HAP-1 (cell line): Measurements from ENCODE around the gene PRSS21.

ENCODE experiments used
- DNase-seq, 2 experiments: peaks; one replicate each; pipeline ENCODE4 v3.0.0-alpha.2; 2016 to 2020; ENCODE audit warnings: low spot score in 2 of 2
- H3K27me3 ChIP-seq: fragments of 250-450 bp; sonication (Bioruptor Pico); 2 replicates; pipeline ENCODE4 v1.5.1; 2020; ENCODE audit warnings: low read depth, mild to moderate bottlenecking, moderate library complexity
- H3K36me3 ChIP-seq: fragments of 250-450 bp; sonication (Bioruptor Pico); replicated peaks from 2 replicates; pipeline ENCODE4 v1.5.1; 2020; ENCODE audit warnings: mild to moderate bottlenecking
- H3K4me1 ChIP-seq: fragments of 250-450 bp; sonication (Bioruptor Pico); 2 replicates; pipeline ENCODE4 v1.5.1; 2020; ENCODE audit warnings: mild to moderate bottlenecking
- H3K4me3 ChIP-seq: fragments of 250-450 bp; sonication (Bioruptor Pico); 2 replicates; pipeline ENCODE4 v1.5.1; 2020; ENCODE audit warnings: mild to moderate bottlenecking, moderate library complexity
- H3K9me3 ChIP-seq: fragments of 250-450 bp; sonication (Bioruptor Pico); 2 replicates; pipeline ENCODE4 v1.5.1; 2020; ENCODE audit warnings: mild to moderate bottlenecking, moderate library complexity
- in situ Hi-C: fragments of 300-500 bp; cut with MboI; formaldehyde crosslinking; loops from 3 replicates; pipeline ENCODE4 v1.14.3; 2020; ENCODE audit warnings: low sequenced_read_pairs, inconsistent platforms, mixed read lengths

PRSS21 gene

DNA sequence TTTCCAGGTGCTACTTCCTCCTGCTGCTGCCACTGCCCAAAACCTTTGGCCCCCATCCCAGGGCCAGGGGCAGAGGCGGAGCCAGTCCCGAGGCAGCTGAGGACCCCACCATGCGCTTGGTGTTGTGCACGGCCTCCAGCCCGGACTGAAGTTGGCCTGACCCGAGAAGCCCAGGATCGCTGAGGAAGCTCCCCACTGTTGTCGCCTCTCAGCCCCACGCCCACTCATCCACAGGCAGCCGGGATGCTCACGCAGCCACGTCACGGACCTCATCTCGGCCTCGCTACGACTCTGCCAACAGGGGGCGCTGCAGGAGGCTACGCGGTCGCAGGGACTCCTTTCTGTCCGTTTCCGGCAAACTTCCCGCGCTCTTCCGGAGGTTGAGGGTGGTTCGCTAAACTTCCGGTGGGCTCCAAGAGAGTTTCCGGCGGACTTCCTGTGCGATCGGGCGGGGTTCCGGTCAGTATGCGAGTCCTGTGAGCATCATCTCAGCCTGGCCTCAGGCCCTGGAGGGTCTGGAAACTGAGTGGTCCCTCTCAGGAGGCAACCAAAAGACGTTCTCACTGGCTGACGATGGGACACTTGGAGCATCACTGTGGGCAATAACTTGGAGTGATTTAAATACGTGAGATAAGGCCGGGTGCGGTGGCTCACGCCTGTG is 25.4 kb downstream of the PRSS21 start:
- peak; percentile 81 to 91 for DNase-seq
- peaks cover 9% of the 10 kb centered on the region for H3K4me1 ChIP-seq
- no peaks in the 10 kb centered on the region for H3K27me3 ChIP-seq
- in situ Hi-C loops, result no loop called here
- H3K36me3 ChIP-seq, result no peaks in the 10 kb centered on the region
- peaks cover 5% of the 10 kb centered on the region; the same call in 1 of the 2 replicates for H3K9me3 ChIP-seq
- H3K4me3 ChIP-seq, result peak overlapping the region; percentile 27

DNA sequence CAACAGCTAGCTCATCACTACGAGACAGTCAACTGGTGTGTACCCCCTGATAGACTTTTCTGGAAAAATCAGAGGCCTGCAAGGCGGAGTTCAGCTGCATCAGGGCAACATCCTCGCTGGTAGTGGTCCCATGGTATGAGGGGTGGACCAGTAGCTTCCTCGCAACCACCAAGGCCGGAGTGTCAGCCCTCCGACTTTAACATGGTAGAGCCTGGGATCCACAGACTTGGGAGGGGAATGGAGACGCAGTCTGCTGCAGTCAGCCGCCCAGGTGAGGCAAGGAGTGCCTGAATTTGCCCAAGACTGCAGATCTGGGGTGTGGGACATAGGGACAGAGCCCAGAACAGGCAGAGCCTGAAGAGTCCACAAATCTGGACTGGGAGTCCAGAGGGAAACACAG is 26.5 kb downstream of the PRSS21 start:
- DNase-seq, result no peak
- H3K27me3 ChIP-seq, result no peaks in the 10 kb centered on the region
- H3K36me3 ChIP-seq, result no peaks in the 10 kb centered on the region
- peaks cover 5% of the 10 kb centered on the region; the same call in 1 of the 2 replicates for H3K9me3 ChIP-seq
- H3K4me3 ChIP-seq, result no peak overlapping the region
- H3K4me1 ChIP-seq, result peaks cover 9% of the 10 kb centered on the region
- in situ Hi-C loops, result no loop called here

DNA sequence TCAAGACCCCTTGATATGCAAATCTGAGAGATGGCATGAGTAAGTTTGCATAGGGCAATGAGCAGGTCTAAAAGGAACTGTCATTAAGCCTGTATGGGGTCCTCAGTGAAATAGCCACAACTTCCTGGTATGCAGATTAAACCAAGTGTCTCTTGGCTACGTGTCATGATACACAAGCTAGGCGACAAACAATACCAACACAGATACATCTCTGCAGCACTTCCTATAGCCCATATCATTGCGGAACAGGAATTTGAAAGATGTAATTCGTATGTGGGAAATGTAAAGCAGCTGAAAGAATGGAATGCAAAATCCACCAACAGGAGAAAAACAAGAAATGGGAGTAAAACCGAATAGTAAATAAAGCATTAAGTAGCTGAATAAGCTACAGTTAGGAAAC is 28.1 kb downstream of the PRSS21 start:
- no peaks in the 10 kb centered on the region for H3K36me3 ChIP-seq
- peaks cover 9% of the 10 kb centered on the region for H3K4me1 ChIP-seq
- no peak for DNase-seq
- in situ Hi-C loops, result no loop called here
- H3K4me3 ChIP-seq, result no peak overlapping the region
- H3K9me3 ChIP-seq, result peaks cover 5% of the 10 kb centered on the region; the same call in 1 of the 2 replicates
- H3K27me3 ChIP-seq, result no peaks in the 10 kb centered on the region

DNA sequence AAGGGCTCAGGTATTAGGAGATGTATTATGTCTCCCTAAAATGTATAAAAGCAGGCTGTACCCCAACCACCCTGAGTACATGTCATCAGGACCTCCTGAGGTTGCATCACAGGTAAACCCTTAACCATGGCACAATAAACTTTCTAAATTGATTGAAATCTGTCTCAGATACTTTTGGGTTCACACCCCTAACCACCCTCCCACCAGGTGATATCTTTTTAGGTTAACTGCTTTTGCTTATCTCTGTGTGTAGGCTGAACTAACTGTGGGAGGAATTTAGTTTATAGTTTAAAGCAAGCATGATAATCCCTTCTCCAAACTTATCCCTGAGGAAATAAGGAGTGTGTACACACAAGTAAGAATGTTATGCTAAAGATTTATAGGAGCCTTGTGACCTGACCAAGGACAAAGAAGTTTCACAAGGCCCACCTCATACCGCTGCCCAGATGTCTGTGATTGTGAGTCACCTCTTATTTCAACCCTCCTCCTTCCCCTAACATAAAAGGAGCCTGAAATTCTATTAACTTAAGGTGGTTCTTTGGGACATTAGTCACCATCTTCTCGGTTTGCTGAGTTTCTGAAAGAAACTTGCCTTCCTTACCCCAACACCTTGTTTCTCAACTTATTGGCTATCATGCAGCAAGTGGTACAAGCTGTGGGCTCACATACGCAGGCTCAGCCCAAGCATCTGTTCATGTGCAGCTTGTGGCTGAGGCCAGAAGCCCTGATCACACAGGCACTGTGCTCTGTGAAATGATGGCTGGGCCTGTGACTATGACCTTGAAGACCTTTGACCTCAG is 29.7 kb downstream of the PRSS21 start:
- Histone ChIP-seq H3K27me3 (no peaks in the 10 kb centered on the region), H3K4me1 (peaks cover 9% of the 10 kb centered on the region), H3K36me3 (no peaks in the 10 kb centered on the region), H3K4me3 (no peak overlapping the region), H3K9me3 (peaks cover 5% of the 10 kb centered on the region; the same call in 1 of the 2 replicates)
- in situ Hi-C loops, result no loop called here
- no peak for DNase-seq

DNA sequence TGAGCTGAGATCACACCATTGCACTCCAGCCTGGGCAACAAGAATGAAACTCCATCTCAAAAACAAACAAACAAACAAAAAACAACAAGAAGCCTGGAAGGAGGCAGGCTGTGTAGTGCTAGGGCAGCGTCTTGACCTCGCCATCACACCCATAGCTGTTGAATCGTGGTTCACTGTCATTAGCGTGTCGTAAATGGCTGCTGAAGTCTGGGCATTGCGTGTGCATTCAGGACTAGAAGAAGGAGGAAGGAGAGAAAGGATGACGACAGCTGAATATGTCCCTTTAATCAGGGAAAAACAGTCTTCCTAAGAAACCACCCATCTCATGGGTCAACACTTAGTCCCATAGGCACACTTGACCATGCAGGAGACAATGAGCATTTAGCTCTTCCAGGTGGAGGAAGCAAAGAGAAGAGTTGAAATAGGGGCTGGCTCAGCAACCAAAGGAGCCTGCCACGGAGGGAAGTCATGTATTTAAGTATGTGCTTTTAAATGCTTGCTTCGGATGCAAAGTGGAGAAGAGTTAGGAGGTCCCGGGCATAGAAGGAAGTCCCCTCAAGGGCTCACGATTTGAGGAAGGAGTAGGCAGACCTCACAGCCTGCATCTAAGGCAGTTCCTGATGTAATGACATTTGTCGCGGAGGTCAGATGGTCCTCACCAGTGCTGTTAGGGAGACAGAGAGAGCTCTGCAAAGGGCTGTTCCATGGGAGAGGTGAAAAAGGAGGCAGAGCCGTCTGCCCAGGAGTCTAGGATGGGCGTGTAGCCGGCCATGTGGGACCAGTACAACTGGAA is 32.1 kb downstream of the PRSS21 start:
- Histone ChIP-seq H3K36me3 (no peaks in the 10 kb centered on the region), H3K4me3 (no peak overlapping the region), H3K4me1 (no peaks in the 10 kb centered on the region), H3K27me3 (no peaks in the 10 kb centered on the region), H3K9me3 (no peaks in the 10 kb centered on the region; the same call in 1 of the 2 replicates)
- in situ Hi-C loops, result no loop called here
- no peak for DNase-seq

DNA sequence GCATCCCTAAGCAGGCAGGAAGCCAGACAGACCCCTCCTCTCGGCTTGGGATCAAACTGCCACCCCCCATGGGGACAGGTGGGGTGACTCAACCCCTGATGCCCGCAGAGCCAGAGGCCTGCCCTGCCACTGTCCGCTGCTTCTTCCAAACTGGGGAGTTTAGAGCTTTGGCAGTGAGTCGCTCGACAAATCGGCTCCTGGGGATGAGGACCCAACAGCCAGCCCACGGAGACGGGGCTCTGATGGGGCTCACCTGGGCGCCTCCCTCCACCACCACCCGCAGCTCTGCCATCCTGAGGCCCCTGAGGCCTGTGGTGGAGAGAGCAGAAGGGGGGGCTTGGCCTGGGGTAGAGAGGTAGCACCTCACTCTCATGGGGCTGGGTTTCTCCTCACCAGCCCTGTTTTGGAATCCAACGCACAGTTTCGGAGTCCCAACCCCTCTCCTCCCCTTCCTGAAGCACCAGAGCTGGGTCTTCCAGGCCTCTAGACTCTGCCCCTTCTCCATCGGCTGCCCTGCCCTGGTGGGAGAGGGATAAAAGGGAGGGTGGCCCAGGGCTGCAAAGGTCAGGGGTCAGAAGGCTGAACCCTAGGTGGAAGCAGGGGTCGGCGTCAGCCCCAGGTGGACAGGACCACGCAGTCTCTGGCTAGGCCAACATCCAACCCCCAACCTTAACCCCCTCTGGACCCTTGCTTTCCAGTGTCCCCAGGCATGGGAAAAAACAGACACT is 35.1 kb downstream of the PRSS21 start:
- peaks cover 8% of the 10 kb centered on the region for H3K9me3 ChIP-seq
- H3K4me3 ChIP-seq, result no peak overlapping the region
- H3K36me3 ChIP-seq, result no peaks in the 10 kb centered on the region
- in situ Hi-C loops, result no loop called here
- no peak for DNase-seq
- H3K27me3 ChIP-seq, result no peaks in the 10 kb centered on the region
- no peaks in the 10 kb centered on the region for H3K4me1 ChIP-seq

DNA sequence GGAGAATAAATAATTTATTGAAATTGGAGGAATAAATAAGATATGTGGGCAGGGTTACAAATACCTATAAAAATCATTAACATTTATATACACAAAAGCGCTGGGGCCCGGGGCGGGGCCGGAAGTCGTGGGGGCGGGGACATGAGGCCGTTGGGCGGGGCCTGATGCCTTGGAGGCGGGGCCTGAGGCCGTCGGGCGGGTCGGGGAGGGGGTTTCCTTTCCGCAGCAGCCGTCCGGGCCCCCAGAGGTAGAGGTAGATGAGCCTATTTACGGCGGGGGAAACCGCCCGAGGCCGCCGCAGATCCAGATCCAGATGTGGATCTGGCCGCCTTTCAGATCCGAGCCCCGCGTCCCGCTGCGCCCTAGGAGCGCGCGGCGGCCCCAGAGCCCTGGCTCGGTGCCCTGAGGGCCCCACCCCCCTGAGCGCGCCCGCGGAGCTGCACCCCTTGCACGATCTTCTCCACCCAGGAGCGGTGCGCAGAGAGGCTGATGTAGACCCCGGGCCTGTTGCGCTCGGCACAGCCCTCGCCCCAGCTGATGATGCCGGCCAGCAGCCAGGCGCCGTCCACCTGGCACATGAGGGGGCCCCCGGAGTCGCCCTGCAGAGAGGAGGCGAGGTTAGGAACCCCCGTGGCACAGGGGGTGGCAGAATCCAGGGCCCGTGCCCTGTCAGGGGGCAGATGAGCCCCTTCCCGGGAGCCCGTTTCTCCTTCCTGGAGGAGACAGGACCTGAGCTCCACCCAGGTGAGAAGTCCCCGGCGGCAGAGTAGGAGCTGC is 35.9 kb downstream of the PRSS21 start:
- Histone ChIP-seq H3K9me3 (peaks cover 8% of the 10 kb centered on the region), H3K4me1 (no peaks in the 10 kb centered on the region), H3K27me3 (peaks cover 6% of the 10 kb centered on the region), H3K36me3 (no peaks in the 10 kb centered on the region), H3K4me3 (no peak overlapping the region)
- in situ Hi-C loops, result no loop called here
- DNase-seq, result no peak

DNA sequence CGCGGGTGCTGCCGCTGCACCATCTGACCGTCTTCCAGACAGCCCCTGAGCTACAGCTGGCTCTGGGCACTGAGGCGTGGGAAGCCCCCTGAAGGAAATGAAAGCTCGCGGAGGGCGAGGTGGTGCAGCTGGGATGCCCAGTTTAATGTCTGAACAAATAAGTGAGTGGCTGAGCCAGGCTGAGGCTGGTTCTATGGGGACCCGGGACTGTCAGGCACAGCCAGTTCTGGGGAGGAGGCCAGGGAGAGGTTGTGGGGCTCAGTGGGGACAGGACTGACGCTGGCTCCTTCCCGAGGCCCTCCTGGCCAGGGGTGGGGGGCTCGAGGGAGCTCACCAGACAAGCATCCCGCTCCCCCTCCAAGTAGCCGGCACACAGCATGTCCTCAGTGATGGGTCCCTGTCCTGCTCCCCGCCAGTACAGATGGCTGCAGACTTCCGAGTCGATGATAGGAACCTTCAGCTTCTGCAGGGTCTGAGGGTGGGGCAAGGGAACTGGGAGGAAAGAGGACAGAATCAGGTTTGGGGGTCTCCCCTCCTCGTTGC is 36.6 kb downstream of the PRSS21 start:
- in situ Hi-C loops, result no loop called here
- no peaks in the 10 kb centered on the region for H3K36me3 ChIP-seq
- no peak overlapping the region for H3K4me3 ChIP-seq
- peaks cover 12% of the 10 kb centered on the region for H3K27me3 ChIP-seq
- H3K9me3 ChIP-seq, result peaks cover 8% of the 10 kb centered on the region
- H3K4me1 ChIP-seq, result no peaks in the 10 kb centered on the region
- DNase-seq, result no peak

DNA sequence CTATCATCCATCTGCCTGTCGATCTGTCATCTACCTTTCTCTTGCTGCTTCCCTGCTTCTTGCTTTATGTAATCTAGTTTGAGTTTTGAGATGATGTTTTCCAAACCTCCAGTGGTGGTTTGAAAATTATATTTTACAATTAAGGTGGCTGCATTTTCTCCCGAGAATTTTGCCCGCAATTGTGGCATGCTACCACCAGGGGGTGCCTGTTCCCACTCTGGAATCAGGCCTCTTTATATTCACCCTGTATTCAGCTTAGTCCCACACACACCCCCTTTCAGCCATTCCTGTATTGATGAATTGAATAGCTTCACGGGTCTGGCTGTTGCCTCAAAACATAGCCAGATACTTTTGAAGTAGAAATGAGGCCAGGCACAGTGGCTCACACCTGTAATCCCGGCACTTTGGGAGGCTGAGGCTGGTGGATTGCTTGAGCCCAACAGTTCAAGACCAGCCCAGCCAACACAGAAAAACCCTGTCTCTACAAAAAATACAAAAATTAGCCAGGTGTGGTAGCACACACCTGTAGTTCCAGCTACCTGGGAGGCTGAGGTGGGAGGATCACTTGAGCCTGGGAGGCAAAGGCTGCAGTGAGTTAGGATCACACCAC is 37.8 kb downstream of the PRSS21 start:
- Histone ChIP-seq H3K4me3 (no peak overlapping the region), H3K4me1 (no peaks in the 10 kb centered on the region), H3K27me3 (peaks cover 18% of the 10 kb centered on the region), H3K36me3 (no peaks in the 10 kb centered on the region), H3K9me3 (peaks cover 8% of the 10 kb centered on the region)
- in situ Hi-C loops, result no loop called here
- no peak for DNase-seq

DNA sequence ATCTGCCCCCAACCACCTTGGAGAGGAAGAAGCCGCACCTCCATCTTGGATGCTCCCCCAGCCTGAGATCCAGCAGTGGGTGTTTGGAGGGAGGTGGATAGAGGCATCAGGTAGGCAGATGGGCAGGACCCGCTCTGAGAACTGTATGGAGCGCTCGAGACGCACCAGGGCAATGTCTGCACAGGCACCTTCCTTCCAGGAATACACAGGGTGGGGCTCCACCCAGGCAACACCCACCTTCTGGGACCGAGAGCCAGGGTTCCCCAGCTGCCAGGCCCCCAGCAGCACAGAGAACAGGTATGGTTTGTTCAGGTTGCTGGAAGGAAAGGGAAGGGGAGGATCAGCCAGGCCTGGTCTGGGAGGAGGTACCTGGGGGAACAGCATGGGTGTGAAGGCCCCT is 38.5 kb downstream of the PRSS21 start:
- no peaks in the 10 kb centered on the region for H3K36me3 ChIP-seq
- in situ Hi-C loops, result no loop called here

DNA sequence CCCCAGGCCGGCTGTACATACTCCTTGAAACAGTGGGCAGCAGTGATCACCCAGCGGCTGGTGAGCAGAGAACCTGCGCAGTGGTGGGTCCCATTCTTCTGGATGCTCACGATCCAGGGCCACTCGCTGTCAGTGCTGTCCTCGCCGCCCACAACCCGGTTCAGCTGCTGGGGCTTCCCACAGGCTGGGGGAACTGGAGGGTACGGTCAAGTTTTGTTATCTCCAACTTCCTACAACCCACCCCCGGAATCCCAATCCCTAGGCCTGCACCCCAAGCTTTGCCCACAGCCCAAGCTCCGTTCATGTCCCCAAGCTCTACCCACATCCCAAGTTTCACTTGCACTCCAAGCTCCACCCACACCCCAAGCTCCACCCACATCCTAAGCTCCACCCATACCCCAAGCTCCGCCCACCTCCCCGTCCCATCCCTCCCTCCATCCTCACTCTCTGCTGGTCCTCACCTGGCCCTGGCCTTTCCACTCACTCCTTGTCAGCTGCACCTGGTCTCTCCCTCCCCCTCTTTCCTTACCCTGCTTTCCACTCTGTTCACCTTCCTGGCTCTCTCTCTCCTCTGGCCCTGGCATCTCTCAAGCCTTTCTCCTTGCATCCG is 39.1 kb downstream of the PRSS21 start:
- no peaks in the 10 kb centered on the region for H3K36me3 ChIP-seq
- H3K4me1 ChIP-seq, result no peaks in the 10 kb centered on the region
- in situ Hi-C loops, result no loop called here
- H3K9me3 ChIP-seq, result peaks cover 8% of the 10 kb centered on the region
- peaks cover 18% of the 10 kb centered on the region for H3K27me3 ChIP-seq
- DNase-seq, result peak in 1 of 2 experiments; percentile 30
- no peak overlapping the region for H3K4me3 ChIP-seq

More for the DNA sequence above, 38.5 kb downstream of the PRSS21 start:
- Histone ChIP-seq H3K9me3 (peaks cover 8% of the 10 kb centered on the region), H3K4me1 (no peaks in the 10 kb centered on the region), H3K27me3 (peaks cover 18% of the 10 kb centered on the region), H3K4me3 (no peak overlapping the region)
- DNase-seq, result no peak
